Measurements from ENCODE around the gene TMEM235.

TMEM235 gene

GRCh38 chr17:78273813-78274212, 42.4 kb downstream of the TMEM235 start:
- DNase-seq = no peak

DNA sequence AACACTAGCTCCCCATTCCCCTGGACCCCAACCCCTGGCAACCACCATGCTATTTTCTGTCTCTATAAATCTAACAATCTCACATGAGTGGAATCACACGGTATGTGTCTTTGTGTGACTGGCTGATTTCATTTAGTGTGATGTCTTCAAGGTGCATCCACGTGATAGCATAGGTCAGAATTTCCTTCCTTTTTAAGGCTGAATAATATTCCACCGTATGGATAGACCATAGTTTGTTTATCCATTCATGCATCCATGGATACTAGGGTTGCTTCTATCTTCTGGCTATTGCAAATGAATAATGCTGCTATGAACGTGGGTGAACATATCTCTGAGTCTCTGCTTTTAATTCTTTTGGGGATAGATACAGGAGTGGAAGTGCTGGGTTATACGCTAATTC, 43.9 kb downstream of the TMEM235 start:
- no peak for DNase-seq

DNA sequence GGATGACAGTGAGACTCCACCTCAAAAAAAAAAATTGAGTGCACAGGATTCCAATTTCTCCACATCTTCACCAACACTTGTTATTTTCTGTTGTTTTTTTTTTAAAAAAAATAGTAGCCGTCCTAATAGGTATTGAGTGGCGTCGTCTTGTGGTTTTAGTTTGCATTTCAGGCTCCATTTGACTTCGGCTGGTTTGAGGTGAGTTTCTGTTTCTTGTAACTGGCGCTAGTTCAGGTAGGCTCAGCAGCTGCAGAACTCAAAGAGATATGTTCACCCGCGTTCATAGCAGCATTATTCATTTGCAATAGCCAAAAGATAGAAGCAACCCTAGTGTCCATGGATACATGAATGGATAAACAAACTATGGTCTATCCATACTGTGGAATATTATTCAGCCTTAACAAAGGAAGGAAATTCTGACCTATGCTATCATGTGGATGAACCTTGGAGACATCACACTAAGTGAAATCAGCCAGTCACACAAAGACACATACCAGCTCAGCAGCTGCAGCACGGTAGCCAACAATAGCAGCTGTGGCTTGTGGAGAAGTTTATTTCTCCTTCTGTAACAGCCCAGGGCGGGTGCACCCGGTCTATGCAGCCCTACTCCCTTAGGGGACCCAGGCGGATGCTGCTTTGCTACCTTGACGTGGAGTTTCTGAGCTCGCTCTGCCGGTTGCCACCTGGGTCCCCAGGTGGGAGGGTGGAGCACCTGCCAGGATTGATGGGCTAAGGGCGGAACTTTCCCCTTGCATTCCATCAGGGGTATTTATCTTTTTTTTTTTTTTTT, 44.9 kb downstream of the TMEM235 start:
- DNase-seq = no peak

- DNase-seq = no peak
Measured at GRCh38 chr17:78278139-78278741, 46.8 kb downstream of the TMEM235 start.

- DNase-seq = no peak
Measured at GRCh38 chr17:78279360-78279990, 48.0 kb downstream of the TMEM235 start.

DNA sequence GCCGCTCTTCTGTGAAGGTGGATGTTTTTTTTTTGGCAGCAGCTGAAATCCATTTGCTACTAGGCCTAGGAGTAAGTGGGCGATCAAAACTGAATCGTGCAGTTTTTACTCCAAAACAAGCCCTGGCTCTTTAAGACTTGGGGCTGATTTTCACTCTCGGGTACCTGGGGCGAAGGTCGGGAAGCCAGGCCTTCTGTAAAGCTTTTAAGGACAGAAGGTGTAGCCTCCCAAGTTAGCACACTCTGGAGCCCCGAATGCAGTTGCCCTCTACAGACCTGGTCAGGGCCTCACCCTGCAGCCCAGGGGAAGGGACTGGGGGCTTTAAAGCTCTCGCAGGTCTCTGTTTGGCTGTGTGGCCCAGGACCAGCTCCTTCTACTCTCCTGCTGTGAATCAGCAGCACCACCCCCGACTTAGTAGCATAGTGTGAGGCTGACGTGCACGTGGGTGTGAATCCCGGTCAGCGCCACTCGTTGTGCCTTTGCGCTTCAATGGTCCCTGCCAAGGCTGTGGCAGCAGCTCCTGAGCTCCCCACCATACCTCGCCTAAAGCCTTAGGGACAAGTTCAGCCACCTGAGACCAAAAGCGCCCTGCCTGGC, 49.9 kb downstream of the TMEM235 start:
- no peak for DNase-seq

GRCh38 chr17:78284146-78284545, 52.7 kb downstream of the TMEM235 start:
- DNase-seq = no peak

DNA sequence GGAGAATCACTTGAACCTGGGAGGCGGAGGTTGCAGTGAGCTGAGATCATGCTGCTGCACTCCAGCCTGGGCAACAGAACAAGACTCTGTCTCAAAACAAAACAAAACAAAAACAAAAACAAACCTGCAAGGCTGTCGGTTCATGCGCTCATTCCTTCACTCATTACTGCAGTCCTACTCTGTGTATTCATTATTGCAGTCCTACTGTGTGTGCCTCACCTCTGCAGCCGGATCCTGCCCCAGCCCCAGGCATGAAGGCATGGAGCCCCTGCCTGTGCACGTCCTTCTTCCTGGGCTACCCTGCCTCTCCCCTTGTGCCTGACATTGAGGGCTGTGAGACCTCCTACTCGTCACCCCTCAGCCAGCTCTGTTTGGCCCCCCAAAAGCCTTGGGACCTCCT, 57.6 kb downstream of the TMEM235 start:
- DNase-seq = no peak

DNA sequence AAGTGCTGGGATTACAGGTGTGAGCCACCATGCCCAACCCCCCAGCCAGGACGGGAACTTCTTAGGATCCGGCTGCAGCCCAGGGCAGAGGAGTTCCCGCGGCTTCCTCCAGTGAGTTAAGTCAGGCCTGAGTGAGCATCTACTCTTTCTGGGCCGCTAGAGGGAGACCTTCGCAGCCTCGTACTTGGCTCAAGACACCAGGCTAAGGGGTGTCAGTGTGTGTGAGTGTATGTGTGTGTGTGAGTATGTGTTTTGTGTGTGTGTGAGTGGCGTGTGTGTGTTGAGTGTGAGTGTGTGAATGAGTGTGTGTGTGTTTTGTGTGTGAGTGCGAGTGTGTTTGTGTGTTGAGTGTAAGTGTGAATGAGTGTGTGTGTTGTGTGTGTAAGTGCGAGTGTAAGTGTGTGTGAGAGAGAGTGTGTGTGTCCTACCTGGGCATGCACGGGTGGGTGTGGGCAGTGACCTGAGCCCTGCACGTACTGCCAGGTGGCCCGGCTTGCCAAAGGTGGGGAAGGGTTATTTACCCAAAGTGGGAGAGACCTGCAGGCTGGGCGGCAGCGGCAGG, 58.5 kb downstream of the TMEM235 start:
- DNase-seq = peak; percentile 60
